ENCODE data around the gene SPAG6.

SPAG6 gene

GRCh38 chr10:22429146-22429545 is 83.8 kb downstream of the SPAG6 start:
- no peak for TF ChIP-seq CTCF (conservative IDR thresholded peaks at IDR 0.05)
- TF ChIP-seq ZFX (IDR thresholded peaks at IDR 0.05): no peak
- no peak overlapping the region for H3K27ac ChIP-seq

GRCh38 chr10:22429981-22430421 is 84.7 kb downstream of the SPAG6 start:
- TF ChIP-seq ZFX (IDR thresholded peaks at IDR 0.05) (no peak), CTCF (conservative IDR thresholded peaks at IDR 0.05) (no peak)
- no peak overlapping the region for H3K27ac ChIP-seq

- TF ChIP-seq CTCF (conservative IDR thresholded peaks at IDR 0.05) (no peak), ZFX (IDR thresholded peaks at IDR 0.05) (no peak)
- H3K27ac ChIP-seq: no peak overlapping the region
Measured at GRCh38 chr10:22433875-22434274, 88.6 kb downstream of the SPAG6 start.

GRCh38 chr10:22434521-22434920 is 89.2 kb downstream of the SPAG6 start:
- no peak for TF ChIP-seq ZFX (IDR thresholded peaks at IDR 0.05)
- TF ChIP-seq CTCF (conservative IDR thresholded peaks at IDR 0.05): no peak
- H3K27ac ChIP-seq: no peak overlapping the region

- no peak for TF ChIP-seq CTCF (conservative IDR thresholded peaks at IDR 0.05)
- no peak for TF ChIP-seq ZFX (IDR thresholded peaks at IDR 0.05)
- H3K27ac ChIP-seq: no peak overlapping the region
Measured at GRCh38 chr10:22435650-22436049, 90.4 kb downstream of the SPAG6 start.

GRCh38 chr10:22436526-22436892 is 91.2 kb downstream of the SPAG6 start:
- H3K27ac ChIP-seq: peak overlapping the region; percentile 77
- TF ChIP-seq ZFX (IDR thresholded peaks at IDR 0.05) (no peak), CTCF (conservative IDR thresholded peaks at IDR 0.05) (no peak)

- TF ChIP-seq ZFX (IDR thresholded peaks at IDR 0.05): peak; percentile 93
- TF ChIP-seq CTCF (conservative IDR thresholded peaks at IDR 0.05): peak; percentile 3; the same call in 1 of the 2 replicates
- H3K27ac ChIP-seq: peak overlapping the region; percentile 77
Measured at GRCh38 chr10:22436893-22437619, 91.8 kb downstream of the SPAG6 start.
